OCI-LY7 (cell line): ENCODE data around the gene ACVR1.

ENCODE experiments used
- EZH2phosphoT487 ChIP-seq: fragments of 200-600 bp; sonication (generic); IDR thresholded peaks from 2 replicates; pipeline ENCODE4 v1.6.1; 2018; ENCODE audit warnings: low read depth, borderline replicate concordance, mild to moderate bottlenecking, mixed run types, antibody characterized with exemption, low read length, moderate library complexity, mixed read lengths
- TF ChIP-seq, protein P1 (sequence below): fragments of 200-600 bp; sonication (generic); conservative IDR thresholded peaks from 2 replicates; pipeline ENCODE4 v1.5.1; 2014; ENCODE audit warnings: mild to moderate bottlenecking, antibody characterized with exemption, low read length, moderate library complexity, mixed read lengths

DNA sequence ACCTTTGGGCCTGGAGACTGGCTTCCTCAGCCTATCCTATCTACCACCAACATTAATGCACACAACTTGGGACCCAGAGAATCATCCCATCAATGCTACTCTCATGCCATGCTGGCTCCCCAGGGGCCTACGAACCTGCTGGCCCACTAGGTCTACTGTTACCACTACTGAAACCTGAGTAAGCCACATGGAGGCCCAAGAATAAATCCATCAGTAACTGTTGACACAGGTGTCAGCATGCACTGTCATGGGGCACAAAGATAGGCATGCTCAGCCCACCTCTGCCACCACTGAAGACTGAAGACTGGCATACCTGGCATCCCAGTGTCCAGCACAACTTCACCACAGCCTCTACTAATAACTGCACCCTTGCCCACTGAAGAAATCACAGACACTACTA is 176.3 kb downstream of the ACVR1 start:
- TF ChIP-seq EZH2phosphoT487: no peak
- TF ChIP-seq, protein P1, sequence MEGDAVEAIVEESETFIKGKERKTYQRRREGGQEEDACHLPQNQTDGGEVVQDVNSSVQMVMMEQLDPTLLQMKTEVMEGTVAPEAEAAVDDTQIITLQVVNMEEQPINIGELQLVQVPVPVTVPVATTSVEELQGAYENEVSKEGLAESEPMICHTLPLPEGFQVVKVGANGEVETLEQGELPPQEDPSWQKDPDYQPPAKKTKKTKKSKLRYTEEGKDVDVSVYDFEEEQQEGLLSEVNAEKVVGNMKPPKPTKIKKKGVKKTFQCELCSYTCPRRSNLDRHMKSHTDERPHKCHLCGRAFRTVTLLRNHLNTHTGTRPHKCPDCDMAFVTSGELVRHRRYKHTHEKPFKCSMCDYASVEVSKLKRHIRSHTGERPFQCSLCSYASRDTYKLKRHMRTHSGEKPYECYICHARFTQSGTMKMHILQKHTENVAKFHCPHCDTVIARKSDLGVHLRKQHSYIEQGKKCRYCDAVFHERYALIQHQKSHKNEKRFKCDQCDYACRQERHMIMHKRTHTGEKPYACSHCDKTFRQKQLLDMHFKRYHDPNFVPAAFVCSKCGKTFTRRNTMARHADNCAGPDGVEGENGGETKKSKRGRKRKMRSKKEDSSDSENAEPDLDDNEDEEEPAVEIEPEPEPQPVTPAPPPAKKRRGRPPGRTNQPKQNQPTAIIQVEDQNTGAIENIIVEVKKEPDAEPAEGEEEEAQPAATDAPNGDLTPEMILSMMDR: no peak
